H9 (cell line): ENCODE measurements around the gene CCDC3. TPM values are rescaled to one million over a fixed set of nuclear protein-coding genes. Genes with fewer than 3 reads are reported as not detected.

Source experiments
- DNase-seq: peaks from one replicate; pipeline ENCODE4 v3.0.0-alpha.2; 2017
- H2AFZ ChIP-seq: one replicate; pipeline ENCODE4 v1.6.1; 2013; ENCODE audit warnings: mild to moderate bottlenecking, low read length, control low read depth, moderate library complexity
- H2AK5ac ChIP-seq: 2 replicates; pipeline ENCODE4 v1.6.1; 2013; ENCODE audit warnings: low read length, control low read depth, mixed read lengths; ENCODE audit not compliant: insufficient read length
- H2BK120ac ChIP-seq: one replicate; pipeline ENCODE4 v1.6.1; 2013; ENCODE audit warnings: low read depth, mild to moderate bottlenecking, low read length, control low read depth, inconsistent platforms; ENCODE audit not compliant: poor library complexity, severe bottlenecking
- H2BK12ac ChIP-seq: 2 replicates; pipeline ENCODE4 v1.6.1; 2013; ENCODE audit warnings: low read length, control low read depth, mixed read lengths, low read depth; ENCODE audit not compliant: insufficient read length
- H2BK15ac ChIP-seq: 2 replicates; pipeline ENCODE4 v1.6.1; 2013; ENCODE audit warnings: low read depth, low read length, control low read depth
- H2BK20ac ChIP-seq: one replicate; pipeline ENCODE4 v1.6.1; 2013; ENCODE audit warnings: low read depth, mild to moderate bottlenecking, low read length, control low read depth, inconsistent platforms; ENCODE audit not compliant: poor library complexity, severe bottlenecking
- H2BK5ac ChIP-seq: 2 replicates; pipeline ENCODE4 v1.6.1; 2013; ENCODE audit warnings: low read length, control low read depth, mixed read lengths; ENCODE audit not compliant: insufficient read length
- H3K14ac ChIP-seq: 2 replicates; pipeline ENCODE4 v1.6.1; 2013; ENCODE audit warnings: low read length, control low read depth; ENCODE audit not compliant: insufficient read depth
- H3K18ac ChIP-seq: 2 replicates; pipeline ENCODE4 v1.6.1; 2013; ENCODE audit warnings: low read depth, mild to moderate bottlenecking, mixed read lengths, low read length, control low read depth; ENCODE audit not compliant: insufficient read length
- H3K23ac ChIP-seq: 2 replicates; pipeline ENCODE4 v1.6.1; 2013; ENCODE audit warnings: low read length, control low read depth, mixed read lengths, low read depth; ENCODE audit not compliant: insufficient read length
- H3K23me2 ChIP-seq: 2 replicates; pipeline ENCODE4 v1.6.1; 2013; ENCODE audit warnings: low read depth, mild to moderate bottlenecking, mixed read lengths, low read length, control low read depth; ENCODE audit not compliant: insufficient read length, poor library complexity, severe bottlenecking
- H3K27ac ChIP-seq: 2 replicates; pipeline ENCODE4 v1.5.1; 2013; ENCODE audit warnings: low read length, control low read depth, mixed read lengths, low read depth; ENCODE audit not compliant: insufficient read length
- H3K27me3 ChIP-seq: 2 replicates; pipeline ENCODE4 v1.6.1; 2013; ENCODE audit warnings: low read length, control low read depth, inconsistent platforms; ENCODE audit not compliant: insufficient read depth
- H3K4ac ChIP-seq: 2 replicates; pipeline ENCODE4 v1.6.1; 2013; ENCODE audit warnings: low read depth, mild to moderate bottlenecking, control low read depth, inconsistent platforms, low read length, moderate library complexity
- H3K4me1 ChIP-seq: 2 replicates; pipeline ENCODE4 v1.6.1; 2013; ENCODE audit warnings: low read length, control low read depth, inconsistent platforms; ENCODE audit not compliant: insufficient read depth
- H3K4me2 ChIP-seq: 2 replicates; pipeline ENCODE4 v1.6.1; 2013; ENCODE audit warnings: low read length, control low read depth, mixed read lengths; ENCODE audit not compliant: insufficient read length, insufficient read depth
- H3K56ac ChIP-seq: 2 replicates; pipeline ENCODE4 v1.6.1; 2013; ENCODE audit warnings: low read depth, mild to moderate bottlenecking, mixed read lengths, low read length, control low read depth; ENCODE audit not compliant: insufficient read length
- H3K79me1 ChIP-seq: 2 replicates; pipeline ENCODE4 v1.6.1; 2013; ENCODE audit warnings: low read depth, mild to moderate bottlenecking, moderate library complexity, low read length, control low read depth, inconsistent platforms; ENCODE audit not compliant: insufficient read depth, poor library complexity, severe bottlenecking
- H3K79me2 ChIP-seq: 2 replicates; pipeline ENCODE4 v1.6.1; 2013; ENCODE audit warnings: low read length, control low read depth, inconsistent platforms; ENCODE audit not compliant: insufficient read depth
- H3K9ac ChIP-seq: 2 replicates; pipeline ENCODE4 v1.6.1; 2013; ENCODE audit warnings: low read length, control low read depth, mixed read lengths; ENCODE audit not compliant: insufficient read length; ENCODE audit errors: extremely low read depth
- H3K9me3 ChIP-seq: one replicate; pipeline ENCODE4 v1.6.1; 2013; ENCODE audit warnings: low read depth, low read length, inconsistent platforms; ENCODE audit not compliant: control insufficient read depth
- H3T11ph ChIP-seq: one replicate; pipeline ENCODE4 v1.6.1; 2013; ENCODE audit warnings: mild to moderate bottlenecking, low read length, control low read depth, inconsistent platforms
- H4K20me1 ChIP-seq: one replicate; pipeline ENCODE4 v1.6.1; 2013; ENCODE audit not compliant: control insufficient read depth, insufficient read length, insufficient read depth
- H4K5ac ChIP-seq: 2 replicates; pipeline ENCODE4 v1.6.1; 2013; ENCODE audit warnings: low read depth, mild to moderate bottlenecking, mixed read lengths, low read length, control low read depth; ENCODE audit not compliant: insufficient read length
- H4K8ac ChIP-seq: replicated peaks from 2 replicates; pipeline ENCODE4 v1.6.1; 2013; ENCODE audit warnings: low read length, control low read depth, mixed read lengths, low read depth; ENCODE audit not compliant: insufficient read length
- H4K91ac ChIP-seq: 2 replicates; pipeline ENCODE4 v1.6.1; 2013; ENCODE audit warnings: low read depth, mild to moderate bottlenecking, moderate library complexity, mixed read lengths, low read length, control low read depth; ENCODE audit not compliant: insufficient read length
- H3K27ac Mint-ChIP-seq, 3 experiments: 2 replicates in 2 of 3; 3 replicates in 1 of 3; pipeline ENCODE4 v1.8.0; 2020 to 2021; ENCODE audit warnings: mixed read lengths in 3 of 3, mild to moderate bottlenecking in 1 of 3, moderate library complexity in 1 of 3
- H3K27me3 Mint-ChIP-seq: 2 replicates; pipeline ENCODE4 v1.8.0; 2021; ENCODE audit warnings: low read depth, mild to moderate bottlenecking, moderate library complexity, mixed read lengths
- H3K36me3 Mint-ChIP-seq, 3 experiments: 2 replicates in 2 of 3; 3 replicates in 1 of 3; pipeline ENCODE4 v1.8.0; 2020 to 2021; ENCODE audit warnings: low read depth in 3 of 3, mixed read lengths in 3 of 3; ENCODE audit not compliant: insufficient read depth in 1 of 3
- H3K4me1 Mint-ChIP-seq, 2 experiments: 2 replicates each; pipeline ENCODE4 v1.8.0; 2020; ENCODE audit warnings: mixed read lengths in 2 of 2
- H3K4me3 Mint-ChIP-seq, 2 experiments: 2 replicates in 1 of 2; 3 replicates in 1 of 2; pipeline ENCODE4 v1.8.0; 2020 to 2021; ENCODE audit warnings: mild to moderate bottlenecking in 2 of 2, mixed read lengths in 2 of 2, moderate library complexity in 1 of 2
- H3K9me3 Mint-ChIP-seq, 2 experiments: 2 replicates in 1 of 2; 3 replicates in 1 of 2; pipeline ENCODE4 v1.8.0; 2020; ENCODE audit warnings: mild to moderate bottlenecking in 2 of 2, mixed read lengths in 2 of 2, moderate library complexity in 1 of 2
- CTCF ChIP-seq: fragments of 200-600 bp; sonication (generic); conservative IDR thresholded peaks from 3 replicates; pipeline ENCODE4 v1.8.0; 2021; ENCODE audit warnings: antibody characterized with exemption, mild to moderate bottlenecking
- WGBS: extraction: QIAGEN DNeasy Blood & Tissue Kit; methylation state at CpG from one replicate; pipeline ENCODE4 v1.1.7; 2013; ENCODE audit warnings: missing lambda C conversion rate, low lambda C conversion rate, mixed read lengths; ENCODE audit not compliant: insufficient read length; ENCODE audit errors: extremely low coverage; 5-methylcytosine and 5-hydroxymethylcytosine counted together
- total RNA-seq: library from RNA; stranded (reverse); gene quantifications from 2 replicates; pipeline ENCODE4 v1.2.1, GENCODE V29; 2021

The CCDC3 gene
- total RNA-seq, 1 experiment from 2014 or later = 2.3 TPM

- Histone ChIP-seq H3K27me3 (peaks cover 13% of the 10 kb centered on the region; the same call in 1 of the 2 replicates), H3K4me1 (no peaks in the 10 kb centered on the region)
- whole genome bisulfite sequencing = no CpG with 5 or more reads among the region's 6 CpGs
Observed at GRCh38 chr10:12999849-13000248, 1.7 kb downstream of the CCDC3 start.

More at GRCh38 chr10:12999849-13000248, 1.7 kb downstream of the CCDC3 start:
- H4K8ac ChIP-seq = no peak overlapping the region
- H3T11ph ChIP-seq = no peak overlapping the region
- H3K27ac ChIP-seq = no peak overlapping the region
- no peaks in the 10 kb centered on the region for H3K79me1 ChIP-seq
- no peak overlapping the region for H2AK5ac ChIP-seq
- H3K9me3 ChIP-seq = no peaks in the 10 kb centered on the region
- H4K20me1 ChIP-seq = no peaks in the 10 kb centered on the region
- Mint-ChIP-seq H3K4me1 (peaks cover 9% of the 10 kb centered on the region in 2 experiments; a peak in 3 of 4 replicates), H3K4me3 (no peak overlapping the region), H3K27me3 (peaks cover 62% of the 10 kb centered on the region), H3K27ac (no peak overlapping the region), H3K9me3 (peaks cover 0 to 5% of the 10 kb centered on the region in 2 experiments; a peak in 2 of 5 replicates), H3K36me3 (no peaks in the 10 kb centered on the region; a peak in 1 of 7 replicates)
- no peak overlapping the region for H3K4me2 ChIP-seq
- no peak for DNase-seq
- no peak overlapping the region for H2BK5ac ChIP-seq
- H3K9ac ChIP-seq = no peak overlapping the region
- H4K91ac ChIP-seq = no peak overlapping the region
- H3K18ac ChIP-seq = no peak overlapping the region
- no peak overlapping the region for H3K23ac ChIP-seq
- H2AFZ ChIP-seq = no peak overlapping the region
- peaks cover 6% of the 10 kb centered on the region for H3K23me2 ChIP-seq
- no peaks in the 10 kb centered on the region for H3K79me2 ChIP-seq
- no peak overlapping the region for H3K14ac ChIP-seq
- no peak overlapping the region for H2BK20ac ChIP-seq
- H2BK15ac ChIP-seq = no peak overlapping the region
- H2BK120ac ChIP-seq = no peak overlapping the region
- no peak for TF ChIP-seq CTCF
- no peak overlapping the region for H3K56ac ChIP-seq
- H3K4ac ChIP-seq = no peak overlapping the region
- no peak overlapping the region for H2BK12ac ChIP-seq
- H4K5ac ChIP-seq = no peak overlapping the region
